ENCODE data around the gene SMYD3. TPM values are rescaled to one million over a fixed set of nuclear protein-coding genes. Genes with fewer than 3 reads are reported as not detected.
"Not testable (repeated sequence)": the region's sequence is repeated elsewhere in the genome, so short reads cannot be mapped to it uniquely, and the experiment has no call there.

The SMYD3 gene
- total RNA-seq, 3 donors from 2014 or later: 16.8 to 28.8 (median 19.5) TPM

DNA sequence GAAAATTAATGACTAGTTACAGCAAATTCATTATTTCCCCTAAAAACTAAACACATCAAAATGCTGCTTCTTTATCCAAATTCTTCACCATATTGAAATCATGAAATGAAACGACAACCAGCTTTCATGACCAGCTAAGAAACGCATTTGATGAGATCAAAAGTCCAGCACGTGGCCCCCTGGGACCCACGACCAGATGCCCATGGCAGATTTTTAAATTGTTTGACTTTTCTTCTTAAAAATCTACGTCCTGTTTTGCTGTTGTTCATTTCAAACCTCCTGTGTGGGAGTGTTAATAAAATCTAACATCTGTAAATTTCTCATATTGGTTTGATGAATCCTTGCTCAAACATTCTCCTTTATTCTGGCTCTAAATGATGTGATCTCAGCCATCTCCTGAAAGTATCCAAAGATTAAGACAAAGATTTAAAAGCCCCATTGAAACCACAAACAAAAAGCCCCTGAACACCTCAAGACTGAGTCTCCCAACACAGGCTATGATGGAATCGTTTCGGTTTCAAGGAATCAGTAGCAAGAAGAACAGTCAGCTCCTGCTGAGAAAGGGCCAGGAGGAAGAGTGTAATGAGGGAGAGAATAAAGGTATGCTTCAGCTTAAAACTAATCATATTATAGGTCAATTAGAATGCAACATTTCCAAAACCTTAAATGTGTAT is 523.6 kb downstream of the SMYD3 start:
- TF ChIP-seq POLR2AphosphoS5 (IDR thresholded peaks at IDR 0.05): no peak
- TF ChIP-seq, protein P1, sequence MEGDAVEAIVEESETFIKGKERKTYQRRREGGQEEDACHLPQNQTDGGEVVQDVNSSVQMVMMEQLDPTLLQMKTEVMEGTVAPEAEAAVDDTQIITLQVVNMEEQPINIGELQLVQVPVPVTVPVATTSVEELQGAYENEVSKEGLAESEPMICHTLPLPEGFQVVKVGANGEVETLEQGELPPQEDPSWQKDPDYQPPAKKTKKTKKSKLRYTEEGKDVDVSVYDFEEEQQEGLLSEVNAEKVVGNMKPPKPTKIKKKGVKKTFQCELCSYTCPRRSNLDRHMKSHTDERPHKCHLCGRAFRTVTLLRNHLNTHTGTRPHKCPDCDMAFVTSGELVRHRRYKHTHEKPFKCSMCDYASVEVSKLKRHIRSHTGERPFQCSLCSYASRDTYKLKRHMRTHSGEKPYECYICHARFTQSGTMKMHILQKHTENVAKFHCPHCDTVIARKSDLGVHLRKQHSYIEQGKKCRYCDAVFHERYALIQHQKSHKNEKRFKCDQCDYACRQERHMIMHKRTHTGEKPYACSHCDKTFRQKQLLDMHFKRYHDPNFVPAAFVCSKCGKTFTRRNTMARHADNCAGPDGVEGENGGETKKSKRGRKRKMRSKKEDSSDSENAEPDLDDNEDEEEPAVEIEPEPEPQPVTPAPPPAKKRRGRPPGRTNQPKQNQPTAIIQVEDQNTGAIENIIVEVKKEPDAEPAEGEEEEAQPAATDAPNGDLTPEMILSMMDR (IDR thresholded peaks at IDR 0.05): no peak
- no peak for TF ChIP-seq POLR2A (IDR thresholded peaks at IDR 0.05)
- Histone ChIP-seq H3K27me3 (no peaks in the 10 kb centered on the region), H3K36me3 (no peaks in the 10 kb centered on the region), H3K4me1 (no peaks in the 10 kb centered on the region), H3K9me3 (no peaks in the 10 kb centered on the region), H3K27ac (no peak overlapping the region), H3K4me3 (no peak overlapping the region)
- intact Hi-C loops (cut with DNase I; ENCODE audit: low total_unique reads): no loop called here
- no peak for DNase-seq (ENCODE audit: low spot score in 2 of 2)

DNA sequence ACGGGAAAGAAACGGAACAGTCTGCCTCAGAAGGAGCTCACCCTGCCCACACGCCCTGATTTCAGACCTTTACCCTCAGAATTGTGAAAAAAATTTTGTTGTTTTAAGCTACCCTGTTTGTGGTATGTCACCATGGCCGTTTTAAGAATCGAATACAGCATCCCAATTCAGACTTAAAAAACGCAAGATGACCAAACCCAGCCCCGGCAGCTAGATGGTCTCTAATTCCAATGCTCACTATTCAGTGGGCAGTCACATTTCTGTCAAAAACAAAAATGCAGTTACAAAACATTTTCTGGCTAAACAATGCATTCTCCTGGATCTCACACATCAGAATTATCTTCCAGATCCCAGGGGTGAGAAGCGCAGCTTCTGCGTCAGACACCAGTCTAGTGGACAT is 527.5 kb downstream of the SMYD3 start:
- TF ChIP-seq POLR2A (IDR thresholded peaks at IDR 0.05) (no peak), POLR2AphosphoS5 (IDR thresholded peaks at IDR 0.05) (no peak)
- TF ChIP-seq, protein P1 (IDR thresholded peaks at IDR 0.05): no peak
- H3K4me1 ChIP-seq: no peaks in the 10 kb centered on the region
- H3K4me3 ChIP-seq: no peak overlapping the region
- no peaks in the 10 kb centered on the region for H3K27me3 ChIP-seq
- intact Hi-C loops (cut with DNase I; ENCODE audit: low total_unique reads): no loop called here
- no peaks in the 10 kb centered on the region for H3K36me3 ChIP-seq
- DNase-seq (ENCODE audit: low spot score in 2 of 2): no peak
- H3K9me3 ChIP-seq: no peaks in the 10 kb centered on the region
- no peak overlapping the region for H3K27ac ChIP-seq

GRCh38 chr1:245978915-245979314 is 528.2 kb downstream of the SMYD3 start:
- Histone ChIP-seq H3K36me3 (no peaks in the 10 kb centered on the region), H3K27me3 (no peaks in the 10 kb centered on the region), H3K9me3 (no peaks in the 10 kb centered on the region), H3K27ac (no peak overlapping the region), H3K4me1 (no peaks in the 10 kb centered on the region), H3K4me3 (no peak overlapping the region)
- intact Hi-C loops (cut with DNase I; ENCODE audit: low total_unique reads): no loop called here
- TF ChIP-seq POLR2A (IDR thresholded peaks at IDR 0.05): no peak
- TF ChIP-seq, protein P1 (IDR thresholded peaks at IDR 0.05): no peak
- TF ChIP-seq POLR2AphosphoS5 (IDR thresholded peaks at IDR 0.05): no peak
- no peak for DNase-seq (ENCODE audit: low spot score in 2 of 2)

DNA sequence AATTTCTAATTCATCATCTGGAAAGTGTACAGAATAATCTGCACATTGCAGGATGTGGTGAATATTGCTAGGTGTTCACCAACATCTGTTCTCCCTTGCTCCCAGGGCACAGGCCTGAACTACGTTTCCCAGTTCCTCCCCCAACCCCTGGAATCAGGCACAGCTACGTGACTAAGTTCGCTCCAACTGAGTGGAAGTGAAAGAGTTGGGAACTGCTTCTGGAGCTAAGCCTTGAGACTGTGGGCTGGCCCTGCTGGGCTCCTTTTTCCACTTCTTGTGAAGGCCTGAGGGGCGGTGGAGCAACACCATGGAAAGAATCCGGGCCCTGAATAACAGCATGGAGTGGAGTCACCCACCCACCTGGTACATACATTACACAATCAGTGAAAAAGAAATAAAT is 534.6 kb downstream of the SMYD3 start:
- Histone ChIP-seq H3K4me3 (no peak overlapping the region), H3K27me3 (no peaks in the 10 kb centered on the region), H3K27ac (no peak overlapping the region), H3K36me3 (no peaks in the 10 kb centered on the region), H3K4me1 (no peaks in the 10 kb centered on the region), H3K9me3 (no peaks in the 10 kb centered on the region)
- TF ChIP-seq, protein P1 (IDR thresholded peaks at IDR 0.05): no peak
- TF ChIP-seq POLR2A (IDR thresholded peaks at IDR 0.05): no peak
- TF ChIP-seq POLR2AphosphoS5 (IDR thresholded peaks at IDR 0.05): no peak
- intact Hi-C loops (cut with DNase I; ENCODE audit: low total_unique reads): no loop called here
- no peak for DNase-seq (ENCODE audit: low spot score in 2 of 2)

- Histone ChIP-seq H3K27ac (no peak overlapping the region), H3K4me3 (no peak overlapping the region), H3K36me3 (no peaks in the 10 kb centered on the region), H3K9me3 (no peaks in the 10 kb centered on the region), H3K27me3 (no peaks in the 10 kb centered on the region), H3K4me1 (no peaks in the 10 kb centered on the region)
- DNase-seq (ENCODE audit: low spot score in 2 of 2): no peak
- TF ChIP-seq, protein P1 (IDR thresholded peaks at IDR 0.05): no peak
- TF ChIP-seq POLR2AphosphoS5 (IDR thresholded peaks at IDR 0.05) (no peak), POLR2A (IDR thresholded peaks at IDR 0.05) (no peak)
- intact Hi-C loops (cut with DNase I; ENCODE audit: low total_unique reads): no loop called here
Measured at GRCh38 chr1:245971711-245972085, 535.4 kb downstream of the SMYD3 start.

- H3K4me1 ChIP-seq; intact Hi-C loops (cut with DNase I; ENCODE audit: low total_unique reads); DNase-seq (ENCODE audit: low spot score in 2 of 2); H3K36me3 ChIP-seq; H3K4me3 ChIP-seq; H3K9me3 ChIP-seq; H3K27ac ChIP-seq; H3K27me3 ChIP-seq: not testable (repeated sequence)
Measured at GRCh38 chr1:245971076-245971710, 535.9 kb downstream of the SMYD3 start.
